Lower leg skin (tissue), 4 donors: ENCODE results near the gene SUN5. TPM values are rescaled to one million over a fixed set of nuclear protein-coding genes. Genes with fewer than 3 reads are reported as not detected.

Source experiments
- DNase-seq, 2 donors: peaks; one replicate each; pipeline ENCODE4 v3.0.0-alpha.2; 2019; ENCODE audit warnings: low spot score in 2 of 2
- H3K4me3 ChIP-seq: fragments of 200-600 bp; sonication (generic); 2 replicates; pipeline ENCODE4 v1.5.1; 2017; ENCODE audit warnings: mild to moderate bottlenecking, low read depth; ENCODE audit not compliant: poor library complexity, severe bottlenecking
- CTCF ChIP-seq, 3 donors: fragments of 450-650 bp; IDR thresholded peaks; one replicate each; pipeline ENCODE4 v1.5.1; 2016; ENCODE audit warnings: antibody characterized with exemption in 3 of 3, mild to moderate bottlenecking in 3 of 3, moderate library complexity in 2 of 3
- POLR2A ChIP-seq, 2 donors: fragments of 450-650 bp; IDR thresholded peaks; one replicate each; pipeline ENCODE4 v1.6.1; 2016 to 2017; ENCODE audit warnings: antibody characterized with exemption in 2 of 2, mild to moderate bottlenecking in 1 of 2, moderate library complexity in 1 of 2
- WGBS, 2 donors: methylation state at CpG; one replicate each; pipeline ENCODE4 v1.1.5; 2018; 5-methylcytosine and 5-hydroxymethylcytosine counted together
- intact Hi-C: fragments of 100-400 bp; cut with DNase I; formaldehyde crosslinking; loops from one replicate; pipeline ENCODE4 v1.15.0; 2023; ENCODE audit warnings: low total_unique reads
- total RNA-seq, 4 donors: library from RNA; depleted of rRNA; stranded (reverse); fragments of >200 nt; gene quantifications; one replicate each; pipeline ENCODE4 v1.1.0, GENCODE V29; 2016

Gene SUN5
- total RNA-seq, 4 donors from 2014 or later: not detected

- TF ChIP-seq CTCF (IDR thresholded peaks at IDR 0.05) (no peak), POLR2A (IDR thresholded peaks at IDR 0.05) (no peak)
- intact Hi-C loops: no loop called here
- DNase-seq: no peak
- H3K4me3 ChIP-seq: no peak overlapping the region
- WGBS, 2 donors: 76 to 79% methylated on average over 7 of the region's 7 CpGs
Measured at GRCh38 chr20:33028875-33029274, 24.6 kb upstream of the SUN5 start.

- WGBS, 2 donors: 72 to 75% methylated on average over 11 to 12 of the region's 12 CpGs
- no peak for DNase-seq
- TF ChIP-seq CTCF (IDR thresholded peaks at IDR 0.05): no peak
- no peak for TF ChIP-seq POLR2A (IDR thresholded peaks at IDR 0.05)
- intact Hi-C loops: no loop called here
- H3K4me3 ChIP-seq: no peak overlapping the region
Measured at GRCh38 chr20:33027769-33028751, 23.8 kb upstream of the SUN5 start.

GRCh38 chr20:33026779-33027759, 22.8 kb upstream of the SUN5 start:
- TF ChIP-seq CTCF (IDR thresholded peaks at IDR 0.05): no peak
- TF ChIP-seq POLR2A (IDR thresholded peaks at IDR 0.05): no peak
- no peak overlapping the region for H3K4me3 ChIP-seq
- intact Hi-C loops: no loop called here
- WGBS, 2 donors: 73 to 78% methylated on average over 10 of the region's 10 CpGs
- no peak for DNase-seq

DNA sequence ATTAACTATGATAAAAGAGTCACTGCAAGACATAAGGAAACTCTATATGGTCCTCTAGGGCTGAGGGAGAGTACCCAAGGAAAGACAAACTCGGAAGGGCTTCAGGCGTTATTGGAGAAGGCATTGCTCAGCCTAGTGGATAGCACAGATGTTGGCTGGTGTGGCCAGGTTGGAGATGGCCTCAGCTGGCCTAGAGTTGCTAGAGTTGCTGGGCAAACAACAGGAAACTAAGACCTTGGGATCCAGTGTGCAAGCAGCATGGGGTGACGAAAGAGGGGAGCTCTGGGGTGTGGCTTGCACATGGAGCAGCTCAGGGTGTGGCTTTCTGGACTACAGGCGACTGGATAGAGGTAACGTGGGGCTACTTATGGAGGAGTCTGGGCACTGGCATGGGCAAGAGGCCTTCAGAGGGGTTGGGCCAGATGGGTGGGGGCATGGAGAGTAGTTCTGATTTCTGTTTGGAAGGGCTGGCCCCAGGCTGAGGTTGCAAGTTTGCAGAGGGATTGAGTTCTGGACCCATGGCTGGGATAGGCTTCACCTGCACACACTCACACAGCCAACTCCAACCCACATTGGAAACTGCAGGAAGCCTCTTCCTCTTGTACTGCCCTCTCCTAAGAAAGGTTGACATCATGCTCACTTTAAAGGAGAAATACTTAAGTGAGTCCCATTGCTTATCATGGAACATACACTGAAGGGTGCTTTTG, 22.0 kb upstream of the SUN5 start:
- WGBS, 2 donors: 52 to 56% methylated on average over 5 of the region's 5 CpGs
- TF ChIP-seq CTCF (IDR thresholded peaks at IDR 0.05) (no peak), POLR2A (IDR thresholded peaks at IDR 0.05) (no peak)
- no peak for DNase-seq
- H3K4me3 ChIP-seq: no peak overlapping the region
- intact Hi-C loops: no loop called here

DNA sequence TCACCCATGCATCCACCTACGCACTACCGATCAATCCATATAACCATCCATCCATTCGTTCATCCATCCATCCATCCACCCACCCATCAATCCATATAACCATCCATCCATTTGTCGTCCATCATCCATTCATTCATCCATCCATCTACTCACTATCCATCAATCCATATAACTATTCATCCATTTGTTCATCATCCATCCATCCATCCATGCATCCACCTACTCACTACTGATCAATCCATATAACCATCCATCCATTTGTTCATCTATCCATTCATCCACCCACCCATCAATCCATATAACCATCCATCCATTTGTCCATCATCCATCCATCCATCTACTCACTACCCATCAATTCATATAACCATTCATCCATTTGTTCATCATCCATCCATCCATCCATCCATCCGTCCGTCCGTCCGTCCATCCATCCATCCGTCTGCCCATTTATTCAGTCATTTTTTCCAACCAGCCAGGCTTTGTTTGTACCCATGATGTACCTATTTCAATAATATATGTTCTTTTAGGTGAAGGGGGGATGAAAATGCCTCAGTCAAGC, 21.2 kb upstream of the SUN5 start:
- no peak for DNase-seq
- H3K4me3 ChIP-seq: no peak overlapping the region
- intact Hi-C loops: no loop called here
- no peak for TF ChIP-seq POLR2A (IDR thresholded peaks at IDR 0.05)
- 49 to 85% methylated on average over 9 of the region's 9 CpGs for WGBS, 2 donors
